A549 (cell line): ENCODE measurements around the gene CRMP1.

Source experiments
- BCL3 ChIP-seq: fragments of >200 bp; sonication (Bioruptor Twin); formaldehyde crosslinking; IDR thresholded peaks from 3 replicates; pipeline ENCODE4 v1.6.1; 2016
- CBX2 ChIP-seq: fragments of 200-600 bp; sonication (generic); IDR thresholded peaks from 2 replicates; pipeline ENCODE4 v1.6.1; 2016; ENCODE audit warnings: low read depth, mild to moderate bottlenecking, borderline replicate concordance
- CTCF ChIP-seq: fragments of >200 bp; sonication (Bioruptor Twin); formaldehyde crosslinking; IDR thresholded peaks from 3 replicates; pipeline ENCODE4 v1.5.1; 2016
- EP300 ChIP-seq, 2 experiments: fragments of >200 bp; sonication (Bioruptor Twin); formaldehyde crosslinking; IDR thresholded peaks; 2 replicates in 1 of 2; 3 replicates in 1 of 2; pipeline ENCODE4 v1.6.1; 2016 to 2017
- KDM1A ChIP-seq: fragments of 200-600 bp; sonication (generic); IDR thresholded peaks from 2 replicates; pipeline ENCODE4 v1.6.1; 2016; ENCODE audit warnings: low read depth, mild to moderate bottlenecking
- KDM5A ChIP-seq: fragments of 200-600 bp; sonication (generic); IDR thresholded peaks from 2 replicates; pipeline ENCODE4 v1.6.1; 2016; ENCODE audit warnings: antibody characterized with exemption, mild to moderate bottlenecking
- MAX ChIP-seq: IDR thresholded peaks from 2 replicates; pipeline ENCODE4 v1.6.1; 2012
- NFE2L2 ChIP-seq: fragments of 150-350 bp; conservative IDR thresholded peaks from 2 replicates; pipeline ENCODE4 v1.6.1; 2014; ENCODE audit warnings: low read length
- POLR2A ChIP-seq: IDR thresholded peaks from 2 replicates; pipeline ENCODE4 v1.6.1; 2012; ENCODE audit warnings: mild to moderate bottlenecking, low read length
- REST ChIP-seq: fragments of 200-600 bp; sonication (generic); IDR thresholded peaks from 2 replicates; pipeline ENCODE4 v1.6.1; 2016; ENCODE audit warnings: antibody characterized with exemption, mild to moderate bottlenecking, moderate library complexity
- RFX5 ChIP-seq: fragments of 450-650 bp; IDR thresholded peaks from 2 replicates; pipeline ENCODE4 v1.7.1; 2014; ENCODE audit warnings: antibody characterized with exemption, mild to moderate bottlenecking, moderate library complexity
- RNF2 ChIP-seq: fragments of 200-600 bp; sonication (generic); IDR thresholded peaks from 2 replicates; pipeline ENCODE4 v1.6.1; 2016; ENCODE audit warnings: low read depth, mild to moderate bottlenecking, antibody characterized with exemption, moderate library complexity, borderline replicate concordance
- USF2 ChIP-seq: fragments of 450-650 bp; IDR thresholded peaks from 2 replicates; pipeline ENCODE4 v1.6.1; 2014; ENCODE audit warnings: antibody characterized with exemption

- TF ChIP-seq NFE2L2 (no peak), KDM1A (no peak), CTCF (no peak), REST (no peak), RNF2 (no peak), POLR2A (no peak), MAX (no peak), USF2 (no peak), CBX2 (no peak), BCL3 (no peak), EP300 (IDR thresholded peaks at IDR 0.05) (no peak), KDM5A (no peak), RFX5 (no peak)
These were observed 120.2 kb downstream of the CRMP1 start for GRCh38 chr4:5772528-5773270.
